ENCODE measurements around the gene CORT. TPM values are rescaled to one million over a fixed set of nuclear protein-coding genes. Genes with fewer than 3 reads are reported as not detected.

Gene CORT
- total RNA-seq, 2 donors from 2014 or later = not detected

DNA sequence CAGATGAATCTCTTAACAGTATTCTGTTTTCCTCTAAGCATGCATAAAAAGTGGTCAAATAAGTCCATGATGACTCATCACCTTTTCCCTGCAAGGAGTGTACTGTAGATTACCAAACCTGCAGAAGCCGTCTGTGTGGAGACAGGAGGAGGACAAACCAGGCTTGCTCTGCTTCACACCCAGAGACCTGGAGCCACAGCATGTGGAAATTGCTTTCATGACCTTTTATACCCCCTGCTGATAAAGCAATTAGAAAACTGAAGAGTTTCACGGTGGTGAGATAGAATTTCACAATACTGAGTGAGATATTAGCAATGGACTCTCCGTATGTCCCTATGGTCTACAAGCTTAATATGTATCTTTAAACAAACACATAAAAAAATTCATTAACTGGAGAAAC lies 9.4 kb downstream of the CORT start:
- no peaks in the 10 kb centered on the region for H3K27me3 ChIP-seq
- no peaks in the 10 kb centered on the region for H3K4me1 ChIP-seq
- H3K4me3 ChIP-seq = no peak overlapping the region
- no peak overlapping the region for H3K27ac ChIP-seq
- intact Hi-C loops (cut with DNase I) = no loop called here
- WGBS, 2 donors = 54 to 65% methylated on average over 3 of the region's 3 CpGs
- TF ChIP-seq, protein P1, sequence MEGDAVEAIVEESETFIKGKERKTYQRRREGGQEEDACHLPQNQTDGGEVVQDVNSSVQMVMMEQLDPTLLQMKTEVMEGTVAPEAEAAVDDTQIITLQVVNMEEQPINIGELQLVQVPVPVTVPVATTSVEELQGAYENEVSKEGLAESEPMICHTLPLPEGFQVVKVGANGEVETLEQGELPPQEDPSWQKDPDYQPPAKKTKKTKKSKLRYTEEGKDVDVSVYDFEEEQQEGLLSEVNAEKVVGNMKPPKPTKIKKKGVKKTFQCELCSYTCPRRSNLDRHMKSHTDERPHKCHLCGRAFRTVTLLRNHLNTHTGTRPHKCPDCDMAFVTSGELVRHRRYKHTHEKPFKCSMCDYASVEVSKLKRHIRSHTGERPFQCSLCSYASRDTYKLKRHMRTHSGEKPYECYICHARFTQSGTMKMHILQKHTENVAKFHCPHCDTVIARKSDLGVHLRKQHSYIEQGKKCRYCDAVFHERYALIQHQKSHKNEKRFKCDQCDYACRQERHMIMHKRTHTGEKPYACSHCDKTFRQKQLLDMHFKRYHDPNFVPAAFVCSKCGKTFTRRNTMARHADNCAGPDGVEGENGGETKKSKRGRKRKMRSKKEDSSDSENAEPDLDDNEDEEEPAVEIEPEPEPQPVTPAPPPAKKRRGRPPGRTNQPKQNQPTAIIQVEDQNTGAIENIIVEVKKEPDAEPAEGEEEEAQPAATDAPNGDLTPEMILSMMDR (IDR thresholded peaks at IDR 0.05) = no peak
- TF ChIP-seq POLR2A (IDR thresholded peaks at IDR 0.05) = no peak
- H3K9me3 ChIP-seq = no peaks in the 10 kb centered on the region
- DNase-seq = peak in 2 of 4 donors; percentile 7 to 9
- peaks cover 0 to 15% of the 10 kb centered on the region in 2 donors for H3K36me3 ChIP-seq (replicated peaks in 1 of 2; ENCODE audit: insufficient read depth in 1 of 2, low read depth in 2 of 2)
- ATAC-seq = no peak

DNA sequence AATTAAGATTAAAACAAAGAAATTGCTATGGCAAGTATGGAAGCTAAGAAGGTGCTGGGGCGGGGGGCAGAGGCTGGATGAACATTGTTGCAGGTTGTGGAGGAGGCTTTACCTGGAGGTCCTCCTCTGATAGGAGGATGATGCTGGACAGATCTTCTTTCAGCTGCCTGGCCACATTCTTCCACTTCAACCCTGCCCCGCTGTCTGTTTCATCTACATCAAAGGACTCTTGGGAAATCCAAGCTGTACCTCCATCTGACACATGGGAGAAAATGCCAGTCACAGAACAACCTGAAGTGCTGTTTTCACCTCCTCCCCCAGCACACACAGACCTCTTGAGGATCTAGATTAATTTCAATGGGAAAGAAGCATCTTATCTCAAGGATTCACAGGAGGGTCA lies 17.2 kb downstream of the CORT start:
- DNase-seq (no peak), ATAC-seq (no peak)
- intact Hi-C loops (cut with DNase I) = no loop called here
- Histone ChIP-seq H3K27ac (no peak overlapping the region), H3K4me1 (peaks cover 13% of the 10 kb centered on the region), H3K9me3 (no peaks in the 10 kb centered on the region), H3K36me3 (replicated peaks in 1 of 2; ENCODE audit: insufficient read depth in 1 of 2, low read depth in 2 of 2) (peaks cover 0 to 24% of the 10 kb centered on the region in 2 donors), H3K27me3 (no peaks in the 10 kb centered on the region), H3K4me3 (no peak overlapping the region)
- no peak for TF ChIP-seq POLR2A (IDR thresholded peaks at IDR 0.05)
- TF ChIP-seq, protein P1 (IDR thresholded peaks at IDR 0.05) = no peak
- WGBS, 2 donors = 97 to 100% methylated on average over 2 of the region's 2 CpGs

DNA sequence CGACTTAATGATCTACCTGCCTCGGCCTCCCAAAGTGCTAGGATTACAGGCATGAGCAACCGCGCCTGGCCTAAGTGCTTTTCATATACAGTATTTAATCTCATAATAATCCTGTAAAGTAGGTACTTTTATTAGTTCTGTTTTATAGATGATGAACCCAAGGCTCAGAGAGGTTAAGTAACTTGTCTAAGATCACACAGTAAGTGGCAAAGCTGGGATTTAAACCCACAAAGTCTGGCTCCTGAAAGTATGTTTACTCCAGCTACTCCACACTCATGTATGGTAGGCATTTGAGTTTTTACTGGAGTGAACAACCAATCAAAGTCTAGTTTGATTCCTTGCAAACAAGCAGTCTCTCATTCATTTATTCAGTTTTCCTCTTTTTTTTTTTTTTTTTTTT lies 20.2 kb downstream of the CORT start:
- no peak overlapping the region for H3K4me3 ChIP-seq
- WGBS, 2 donors = 93 to 94% methylated on average over 4 of the region's 4 CpGs
- H3K36me3 ChIP-seq (replicated peaks in 1 of 2; ENCODE audit: insufficient read depth in 1 of 2, low read depth in 2 of 2) = peaks cover 0 to 10% of the 10 kb centered on the region in 2 donors
- H3K27ac ChIP-seq = no peak overlapping the region
- TF ChIP-seq POLR2A (IDR thresholded peaks at IDR 0.05) = no peak
- TF ChIP-seq, protein P1 (IDR thresholded peaks at IDR 0.05) = no peak
- DNase-seq (no peak), ATAC-seq (no peak)
- peaks cover 17% of the 10 kb centered on the region for H3K4me1 ChIP-seq
- H3K27me3 ChIP-seq = no peaks in the 10 kb centered on the region
- H3K9me3 ChIP-seq = no peaks in the 10 kb centered on the region
- intact Hi-C loops (cut with DNase I) = no loop called here

DNA sequence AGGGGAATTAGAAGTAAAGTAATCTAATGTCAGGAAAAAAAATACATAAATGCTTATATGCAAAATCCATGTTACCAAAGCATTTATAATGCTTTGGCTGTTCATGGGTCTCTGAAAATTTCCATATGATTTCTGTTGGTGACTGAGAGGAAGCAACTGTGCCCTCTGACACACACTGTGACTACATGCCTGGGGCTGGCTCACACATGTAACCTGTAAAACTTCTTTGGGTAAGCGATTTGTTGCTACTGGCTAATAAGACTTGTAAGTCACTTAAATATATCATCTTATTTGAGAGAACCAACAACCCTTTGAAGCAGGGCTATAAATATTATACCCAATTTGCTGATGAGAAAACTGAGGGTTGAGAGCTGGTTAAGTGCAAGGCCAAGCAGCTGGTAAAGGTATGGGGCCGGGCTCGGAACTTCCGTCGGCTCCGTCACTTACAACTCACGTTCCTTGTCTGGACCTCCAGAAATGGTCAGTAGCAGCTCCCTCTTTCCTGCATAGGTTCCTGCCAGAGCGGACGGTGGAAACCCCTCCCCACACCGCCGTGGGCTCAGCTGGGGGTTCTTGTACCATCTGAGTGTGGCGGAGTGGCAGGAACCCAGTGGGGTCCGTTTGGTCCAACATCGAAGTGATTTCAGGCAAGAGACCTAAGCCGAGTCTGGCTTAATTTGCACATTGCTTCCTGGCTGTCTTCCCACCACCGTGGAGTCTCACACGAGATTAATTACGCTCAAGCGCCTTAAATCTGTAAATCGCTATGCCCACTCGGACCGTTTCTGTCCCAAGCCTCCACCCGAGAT lies 21.8 kb downstream of the CORT start:
- intact Hi-C loops (cut with DNase I) = no loop called here
- Histone ChIP-seq H3K36me3 (replicated peaks in 1 of 2; ENCODE audit: insufficient read depth in 1 of 2, low read depth in 2 of 2) (peaks cover 0 to 7% of the 10 kb centered on the region in 2 donors), H3K27me3 (no peaks in the 10 kb centered on the region), H3K4me1 (peaks cover 30% of the 10 kb centered on the region), H3K27ac (peak overlapping the region; percentile 51 to 77 (median 62)), H3K9me3 (no peaks in the 10 kb centered on the region), H3K4me3 (peak overlapping the region; percentile 90)
- DNase-seq (peak in 1 of 4 donors; percentile 30), ATAC-seq (peak; percentile 8)
- WGBS, 2 donors = 6 to 8% methylated on average over 12 to 23 of the region's 23 CpGs
- TF ChIP-seq, protein P1 (IDR thresholded peaks at IDR 0.05) = no peak
- TF ChIP-seq POLR2A (IDR thresholded peaks at IDR 0.05) = no peak
